ENCODE data around the gene GRXCR1. TPM values are rescaled to one million over a fixed set of nuclear protein-coding genes. Genes with fewer than 3 reads are reported as not detected.

GRXCR1 gene
- total and polyA plus RNA-seq, 5 experiments from 2014 or later = not detected

GRCh38 chr4:42953321-42953720, 60.8 kb downstream of the GRXCR1 start:
- no peak for ATAC-seq
- peaks cover 0 to 3% (median 0%) of the 10 kb centered on the region in 5 donors for H3K27me3 Mint-ChIP-seq
- H3K9me3 Mint-ChIP-seq = peaks cover 0 to 2% (median 0%) of the 10 kb centered on the region in 9 donors
- H3K27ac Mint-ChIP-seq = no peak overlapping the region
- H3K4me1 Mint-ChIP-seq = no peaks in the 10 kb centered on the region
- POLR2A ChIA-PET = no interaction called here
- H3K4me3 Mint-ChIP-seq = no peak overlapping the region
- no peak for DNase-seq
- H3K36me3 Mint-ChIP-seq = no peaks in the 10 kb centered on the region

- Mint-ChIP-seq H3K4me1 (no peaks in the 10 kb centered on the region), H3K9me3 (peaks cover 0 to 2% (median 0%) of the 10 kb centered on the region in 9 donors), H3K27me3 (peaks cover 0 to 6% (median 0%) of the 10 kb centered on the region in 5 donors), H3K27ac (no peak overlapping the region), H3K36me3 (no peaks in the 10 kb centered on the region), H3K4me3 (no peak overlapping the region)
- no peak for DNase-seq
- POLR2A ChIA-PET = no interaction called here
- ATAC-seq = no peak
These were observed 62.6 kb downstream of the GRXCR1 start for GRCh38 chr4:42954963-42955669.

DNA sequence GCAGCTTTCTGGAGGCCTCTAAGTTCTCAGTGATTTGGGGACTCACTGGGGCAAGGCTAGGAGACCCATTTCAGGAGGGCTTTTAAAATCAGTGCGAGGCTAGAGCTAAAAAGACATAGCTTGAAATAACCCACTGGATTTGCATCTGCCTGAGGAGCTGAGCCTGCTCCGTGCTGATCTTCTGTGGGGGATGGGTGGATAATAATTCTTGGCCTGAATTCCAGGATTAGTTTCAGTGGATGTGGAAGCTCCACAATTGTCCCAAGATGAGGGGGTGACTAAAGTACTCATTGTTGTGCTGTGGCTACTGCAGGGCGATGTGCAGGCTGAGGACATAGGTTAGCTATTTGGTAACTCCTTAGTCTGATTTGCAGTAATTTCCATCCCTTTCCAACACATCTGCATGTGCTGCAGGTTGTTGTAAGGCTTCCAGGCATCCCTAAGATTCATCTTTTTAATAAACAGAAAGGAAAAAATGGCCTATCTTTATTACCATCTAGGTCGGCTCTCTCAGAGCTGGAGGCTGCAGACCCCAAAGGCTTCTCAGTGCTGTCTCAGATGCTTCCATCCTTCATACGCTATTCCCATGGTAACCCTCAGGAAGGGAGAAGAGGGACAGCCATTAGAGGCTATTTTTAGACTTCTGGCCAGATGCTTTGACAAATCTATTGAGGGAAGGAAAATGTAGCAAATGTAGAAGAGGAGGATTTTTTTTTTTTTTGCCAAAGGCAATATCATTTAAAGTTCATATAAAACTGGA, 63.4 kb downstream of the GRXCR1 start:
- peaks cover 0 to 2% (median 0%) of the 10 kb centered on the region in 9 donors for H3K9me3 Mint-ChIP-seq
- POLR2A ChIA-PET = no interaction called here
- no peak overlapping the region for H3K4me3 Mint-ChIP-seq

DNA sequence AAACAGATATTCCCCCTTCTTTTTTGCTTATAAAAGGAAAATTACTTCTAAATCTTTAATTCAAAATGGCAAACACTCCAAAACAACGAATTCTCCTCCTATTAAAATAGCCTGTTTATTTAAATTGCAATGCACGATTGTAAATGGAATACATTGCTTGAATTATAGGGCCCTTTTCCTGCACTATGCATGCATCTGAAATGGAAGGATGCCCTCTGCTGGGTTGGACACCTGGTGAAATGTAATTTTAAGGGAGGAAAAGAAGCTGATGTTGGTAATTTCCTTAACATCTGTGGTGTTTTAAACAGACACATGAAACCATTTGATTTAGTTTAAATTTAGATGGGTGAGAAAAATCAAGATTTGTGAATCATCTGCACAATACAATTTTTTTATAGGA, 72.8 kb downstream of the GRXCR1 start:
- no peaks in the 10 kb centered on the region for H3K4me1 Mint-ChIP-seq
- H3K36me3 Mint-ChIP-seq = no peaks in the 10 kb centered on the region
- H3K27me3 Mint-ChIP-seq = peaks cover 0 to 9% (median 2%) of the 10 kb centered on the region in 5 donors
- ATAC-seq (no peak), DNase-seq (no peak)
- POLR2A ChIA-PET = no interaction called here
- H3K27ac Mint-ChIP-seq = no peak overlapping the region
- H3K9me3 Mint-ChIP-seq = peaks cover 0 to 14% (median 0%) of the 10 kb centered on the region in 9 donors
- no peak overlapping the region for H3K4me3 Mint-ChIP-seq

More for the DNA sequence above, 63.4 kb downstream of the GRXCR1 start:
- H3K27ac Mint-ChIP-seq = no peak overlapping the region
- DNase-seq (no peak), ATAC-seq (no peak)
- no peaks in the 10 kb centered on the region for H3K4me1 Mint-ChIP-seq
- no peaks in the 10 kb centered on the region for H3K36me3 Mint-ChIP-seq
- H3K27me3 Mint-ChIP-seq = peaks cover 0 to 6% (median 2%) of the 10 kb centered on the region in 5 donors

DNA sequence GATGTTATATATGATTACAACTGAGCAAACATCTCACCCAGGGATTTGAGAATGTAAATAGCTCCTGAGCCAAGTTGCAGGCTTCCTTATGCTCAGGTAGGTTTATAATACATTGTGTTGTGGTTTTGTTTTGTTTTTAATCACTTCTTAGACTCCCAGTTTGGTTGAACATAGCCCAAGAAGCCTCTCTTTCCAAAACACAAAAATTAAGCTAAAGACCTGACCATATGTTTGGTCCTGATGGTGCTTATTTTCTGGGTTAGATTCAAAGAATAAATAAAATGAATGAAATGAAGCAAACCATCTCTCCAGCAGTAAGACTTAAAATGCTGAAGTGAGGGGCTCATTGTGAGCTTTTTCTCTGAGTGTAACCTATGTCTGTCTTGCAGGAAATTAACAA, 93.5 kb downstream of the GRXCR1 start:
- DNase-seq (no peak), ATAC-seq (no peak)
- H3K4me3 Mint-ChIP-seq = no peak overlapping the region
- no peak overlapping the region for H3K27ac Mint-ChIP-seq
- peaks cover 0 to 14% (median 0%) of the 10 kb centered on the region in 3 donors for H3K36me3 Mint-ChIP-seq
- H3K9me3 Mint-ChIP-seq = peaks cover 0 to 26% (median 11%) of the 10 kb centered on the region in 9 donors
- POLR2A ChIA-PET = no interaction called here
- H3K4me1 Mint-ChIP-seq = no peaks in the 10 kb centered on the region
- H3K27me3 Mint-ChIP-seq = no peaks in the 10 kb centered on the region

GRCh38 chr4:42995343-42995944, 102.9 kb downstream of the GRXCR1 start:
- Mint-ChIP-seq H3K27ac (no peak overlapping the region), H3K4me3 (no peak overlapping the region), H3K27me3 (peaks cover 0 to 11% (median 0%) of the 10 kb centered on the region in 5 donors), H3K4me1 (no peaks in the 10 kb centered on the region), H3K9me3 (peaks cover 0 to 13% (median 0%) of the 10 kb centered on the region in 9 donors), H3K36me3 (no peaks in the 10 kb centered on the region)
- DNase-seq = no peak
- ATAC-seq = no peak
- POLR2A ChIA-PET = no interaction called here

DNA sequence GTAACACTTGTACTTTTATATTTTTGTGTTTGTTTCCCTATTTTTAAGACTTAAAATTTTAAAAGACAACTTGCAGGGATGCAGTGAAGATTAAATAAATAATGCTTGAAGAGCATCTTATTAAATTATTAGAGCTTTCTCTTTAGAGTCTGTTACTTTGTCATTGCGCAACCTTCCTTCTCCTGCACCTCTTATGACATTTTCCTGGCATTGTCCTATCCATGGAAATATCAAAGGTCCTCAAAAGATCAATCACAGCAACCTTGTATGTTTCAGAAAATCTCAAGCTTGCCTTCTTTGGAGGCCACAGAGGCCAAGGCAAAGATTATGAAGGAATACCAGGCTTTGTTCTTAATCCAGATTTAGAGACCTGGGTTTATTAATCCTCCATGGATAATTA, 116.3 kb downstream of the GRXCR1 start:
- DNase-seq (no peak), ATAC-seq (no peak)
- POLR2A ChIA-PET = no interaction called here
- Mint-ChIP-seq H3K27me3 (peaks cover 0 to 8% (median 0%) of the 10 kb centered on the region in 5 donors), H3K27ac (no peak overlapping the region), H3K4me3 (no peak overlapping the region), H3K4me1 (no peaks in the 10 kb centered on the region), H3K36me3 (peaks cover 0 to 16% (median 0%) of the 10 kb centered on the region in 3 donors), H3K9me3 (peaks cover 2 to 36% (median 17%) of the 10 kb centered on the region in 9 donors)

- no peak for ATAC-seq
- Mint-ChIP-seq H3K4me3 (no peak overlapping the region), H3K9me3 (peaks cover 0 to 2% (median 0%) of the 10 kb centered on the region in 9 donors), H3K36me3 (no peaks in the 10 kb centered on the region), H3K27me3 (peaks cover 0 to 3% (median 0%) of the 10 kb centered on the region in 5 donors), H3K27ac (no peak overlapping the region), H3K4me1 (no peaks in the 10 kb centered on the region)
- POLR2A ChIA-PET = no interaction called here
- no peak for DNase-seq
These were observed 121.7 kb downstream of the GRXCR1 start for GRCh38 chr4:43014256-43014655.

GRCh38 chr4:43041632-43042031, 149.1 kb downstream of the GRXCR1 start:
- H3K36me3 Mint-ChIP-seq = no peaks in the 10 kb centered on the region
- H3K9me3 Mint-ChIP-seq = peaks cover 0 to 2% (median 0%) of the 10 kb centered on the region in 9 donors
- DNase-seq = no peak
- no peak overlapping the region for H3K27ac Mint-ChIP-seq
- no peaks in the 10 kb centered on the region for H3K27me3 Mint-ChIP-seq
- POLR2A ChIA-PET = interaction anchor here (0.6 kb wide), 1 partner anchor 885 kb away, joined by 5 read pairs; no protein-coding TSS in a partner anchor
- no peak for ATAC-seq
- H3K4me3 Mint-ChIP-seq = no peak overlapping the region
- no peaks in the 10 kb centered on the region for H3K4me1 Mint-ChIP-seq

DNA sequence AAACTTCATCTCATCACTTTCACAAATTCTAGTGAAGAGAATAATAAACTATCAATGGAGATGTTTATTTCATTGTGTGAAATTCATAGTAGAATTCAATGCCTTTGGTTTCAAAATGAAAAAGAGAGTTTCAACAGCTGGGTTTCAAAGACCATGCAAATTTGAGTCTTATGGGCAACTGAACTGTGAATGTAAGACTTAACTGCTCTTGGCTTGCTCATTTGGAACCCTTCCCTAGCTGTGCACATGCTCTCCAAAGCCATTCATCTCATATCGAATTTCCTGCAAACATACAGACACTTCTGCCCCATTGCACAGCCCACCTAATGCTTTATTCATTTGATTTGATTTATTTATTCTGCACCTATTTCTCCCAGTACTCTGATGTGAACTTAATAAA, 154.5 kb downstream of the GRXCR1 start:
- POLR2A ChIA-PET = no interaction called here
- DNase-seq (no peak), ATAC-seq (no peak)
- Mint-ChIP-seq H3K4me1 (no peaks in the 10 kb centered on the region), H3K27me3 (no peaks in the 10 kb centered on the region), H3K4me3 (no peak overlapping the region), H3K9me3 (peaks cover 0 to 2% (median 0%) of the 10 kb centered on the region in 9 donors), H3K27ac (no peak overlapping the region), H3K36me3 (no peaks in the 10 kb centered on the region)

GRCh38 chr4:43048570-43048969, 156.1 kb downstream of the GRXCR1 start:
- Mint-ChIP-seq H3K4me3 (no peak overlapping the region), H3K27ac (no peak overlapping the region), H3K27me3 (no peaks in the 10 kb centered on the region), H3K4me1 (no peaks in the 10 kb centered on the region), H3K9me3 (peaks cover 0 to 9% (median 0%) of the 10 kb centered on the region in 9 donors), H3K36me3 (no peaks in the 10 kb centered on the region)
- POLR2A ChIA-PET = no interaction called here
- ATAC-seq (no peak), DNase-seq (no peak)

DNA sequence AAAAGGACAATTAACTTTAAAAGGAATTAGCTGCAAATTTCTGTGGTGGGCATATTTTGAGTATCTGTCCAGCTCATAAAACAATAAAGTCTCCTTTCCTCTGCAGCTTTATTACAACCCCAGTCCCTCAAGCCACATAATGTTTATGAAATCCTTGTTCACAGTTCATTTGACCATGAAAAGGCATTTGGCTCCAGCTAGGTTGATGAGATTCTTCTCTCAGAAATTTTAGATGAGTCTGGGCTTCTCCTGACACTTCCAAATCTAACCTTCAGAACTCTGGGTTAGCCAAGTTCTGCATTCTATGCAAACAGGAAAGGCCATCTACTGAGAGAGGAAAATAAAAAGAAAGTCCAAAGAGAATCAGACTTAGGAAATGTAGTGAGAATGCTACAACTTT, 156.8 kb downstream of the GRXCR1 start:
- no peaks in the 10 kb centered on the region for H3K36me3 Mint-ChIP-seq

DNA sequence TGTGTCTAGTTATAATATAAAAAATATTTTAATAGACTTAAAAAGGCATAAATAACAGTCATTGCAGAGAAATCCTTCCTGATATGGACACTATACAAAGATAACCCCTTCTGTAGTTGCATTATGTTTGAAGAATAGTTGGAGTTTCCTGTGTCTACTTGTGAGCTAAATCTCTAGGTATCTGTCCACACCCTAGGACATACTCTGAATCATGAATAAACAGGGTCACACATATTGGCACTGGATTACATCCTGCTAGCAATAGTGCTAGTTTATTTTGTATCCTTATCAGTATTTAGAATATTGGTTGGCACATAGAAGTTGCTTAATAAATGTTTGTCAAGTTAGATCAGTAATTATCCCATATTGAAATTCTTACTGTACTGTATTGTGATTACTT, 173.9 kb downstream of the GRXCR1 start:
- ATAC-seq = no peak
- H3K4me1 Mint-ChIP-seq = no peaks in the 10 kb centered on the region
- H3K36me3 Mint-ChIP-seq = no peaks in the 10 kb centered on the region
- H3K9me3 Mint-ChIP-seq = peaks cover 0 to 5% (median 0%) of the 10 kb centered on the region in 9 donors
- no peaks in the 10 kb centered on the region for H3K27me3 Mint-ChIP-seq
- no peak overlapping the region for H3K27ac Mint-ChIP-seq
- H3K4me3 Mint-ChIP-seq = no peak overlapping the region
- no peak for DNase-seq
- POLR2A ChIA-PET = no interaction called here

More for the DNA sequence above, 156.8 kb downstream of the GRXCR1 start:
- Mint-ChIP-seq H3K27me3 (no peaks in the 10 kb centered on the region), H3K27ac (no peak overlapping the region), H3K4me3 (no peak overlapping the region), H3K9me3 (peaks cover 0 to 9% (median 0%) of the 10 kb centered on the region in 9 donors), H3K4me1 (no peaks in the 10 kb centered on the region)
- ATAC-seq (no peak), DNase-seq (no peak)
- POLR2A ChIA-PET = no interaction called here
